Body of pancreas (tissue), 4 donors: ENCODE results near the gene FERMT3. TPM values are rescaled to one million over a fixed set of nuclear protein-coding genes. Genes with fewer than 3 reads are reported as not detected.

Experiments used
- ATAC-seq: fragments of 150-250 bp; one replicate; pipeline ENCODE4 v1.9.1; 2016
- DNase-seq, 4 donors: peaks; one replicate each; pipeline ENCODE4 v3.0.0-alpha.2; 2019
- H3K27ac ChIP-seq, 4 donors: fragments of 200-600 bp; sonication (generic); 1 replicate in 3 of 4; 2 replicates in 1 of 4; pipeline versions ENCODE4 v1.5.1 to v1.6.1; 2016 to 2019; ENCODE audit warnings: mild to moderate bottlenecking in 1 of 4, mixed read lengths in 1 of 4, moderate library complexity in 1 of 4
- H3K27me3 ChIP-seq, 2 donors: fragments of 200-600 bp; sonication (generic); one replicate each; pipeline ENCODE4 v1.6.0; 2016; ENCODE audit warnings: mild to moderate bottlenecking in 1 of 2
- H3K36me3 ChIP-seq, 2 donors: fragments of 200-600 bp; sonication (generic); replicated peaks in 1 of 2; 2 replicates each; pipeline ENCODE4 v1.5.1; 2016; ENCODE audit warnings: low read depth in 2 of 2; ENCODE audit not compliant: insufficient read depth in 1 of 2
- H3K4me1 ChIP-seq: fragments of 200-600 bp; sonication (generic); one replicate; pipeline ENCODE4 v1.6.0; 2016
- H3K4me3 ChIP-seq, 2 donors: fragments of 200-600 bp; sonication (generic); 1 replicate in 1 of 2; 2 replicates in 1 of 2; pipeline ENCODE4 v1.5.1; 2016 to 2019
- H3K9me3 ChIP-seq, 3 donors: fragments of 200-600 bp; sonication (generic); 1 replicate in 2 of 3; 2 replicates in 1 of 3; pipeline ENCODE4 v1.5.1; 2016
- POLR2A ChIP-seq, 3 donors: fragments of 450-650 bp; IDR thresholded peaks; one replicate each; pipeline ENCODE4 v1.6.1; 2016; ENCODE audit warnings: antibody characterized with exemption in 3 of 3, mild to moderate bottlenecking in 2 of 3
- WGBS, 2 donors: methylation state at CpG; one replicate each; pipeline ENCODE4 v1.1.5; 2017; 5-methylcytosine and 5-hydroxymethylcytosine counted together
- intact Hi-C: fragments of 100-400 bp; cut with DNase I; formaldehyde crosslinking; loops from one replicate; pipeline ENCODE4 v1.15.1; 2023
- total RNA-seq, 2 donors: library from RNA; depleted of rRNA; stranded (reverse); fragments of >200 nt; gene quantifications; one replicate each; pipeline ENCODE4 v1.1.0, GENCODE V29; 2016
- TF ChIP-seq, protein P1 (sequence below), 7 experiments: fragments of 450-650 bp in 4 of 7; fragments of 200-600 bp in 3 of 7; sonication (generic) in 3 of 7; IDR thresholded peaks; one replicate each; pipeline ENCODE4 v1.5.1; 2016 to 2019; ENCODE audit warnings: antibody characterized with exemption in 7 of 7

Gene FERMT3
- total RNA-seq, 2 donors from 2014 or later: 8.6 to 9.1 TPM

DNA sequence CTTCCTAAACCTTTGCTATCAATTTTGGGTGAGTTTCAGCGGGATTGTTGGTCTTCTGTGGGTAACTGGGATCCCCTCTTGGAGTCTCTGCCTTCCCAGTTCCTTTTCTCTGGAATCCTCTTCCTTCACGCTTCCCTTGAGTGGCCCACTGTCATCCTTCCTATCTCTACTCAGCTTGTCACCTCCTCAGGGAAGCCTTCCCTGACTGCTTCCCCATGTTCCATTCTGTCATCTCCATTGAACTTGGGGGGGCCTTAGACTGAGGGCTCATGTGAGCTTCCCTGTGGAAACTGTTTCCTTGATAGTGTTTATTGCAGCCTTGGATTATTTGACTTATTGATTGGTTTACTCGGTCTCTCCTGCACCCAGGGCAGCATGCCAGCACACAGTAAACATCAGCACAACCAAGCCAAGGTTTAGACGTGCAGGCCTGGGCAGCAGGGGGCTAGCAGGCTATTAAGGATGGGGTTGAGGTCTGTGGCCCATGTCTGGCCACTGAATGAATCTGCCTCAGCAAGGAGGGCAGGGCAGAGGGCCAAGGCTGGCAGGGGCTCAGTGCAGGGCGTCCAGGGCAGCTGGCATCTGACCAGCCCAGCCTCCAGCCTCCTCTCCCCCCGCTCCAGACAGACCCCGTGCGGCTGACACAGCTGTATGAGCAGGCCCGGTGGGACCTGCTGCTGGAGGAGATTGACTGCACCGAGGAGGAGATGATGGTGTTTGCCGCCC is 12.3 kb downstream of the FERMT3 start:
- H3K4me3 ChIP-seq: no peak overlapping the region
- intact Hi-C loops: no loop called here
- H3K27ac ChIP-seq: peak overlapping the region in 3 of 4 donors; percentile 42 to 61 (median 55)
- no peaks in the 10 kb centered on the region for H3K9me3 ChIP-seq
- H3K4me1 ChIP-seq: peaks cover 28% of the 10 kb centered on the region
- DNase-seq (peak; percentile 81 to 92 (median 88)), ATAC-seq (peak; percentile 81)
- WGBS, 2 donors: 31 to 33% methylated on average over 9 to 11 of the region's 11 CpGs
- no peaks in the 10 kb centered on the region for H3K27me3 ChIP-seq
- H3K36me3 ChIP-seq: no peaks in the 10 kb centered on the region
- TF ChIP-seq, protein P1, sequence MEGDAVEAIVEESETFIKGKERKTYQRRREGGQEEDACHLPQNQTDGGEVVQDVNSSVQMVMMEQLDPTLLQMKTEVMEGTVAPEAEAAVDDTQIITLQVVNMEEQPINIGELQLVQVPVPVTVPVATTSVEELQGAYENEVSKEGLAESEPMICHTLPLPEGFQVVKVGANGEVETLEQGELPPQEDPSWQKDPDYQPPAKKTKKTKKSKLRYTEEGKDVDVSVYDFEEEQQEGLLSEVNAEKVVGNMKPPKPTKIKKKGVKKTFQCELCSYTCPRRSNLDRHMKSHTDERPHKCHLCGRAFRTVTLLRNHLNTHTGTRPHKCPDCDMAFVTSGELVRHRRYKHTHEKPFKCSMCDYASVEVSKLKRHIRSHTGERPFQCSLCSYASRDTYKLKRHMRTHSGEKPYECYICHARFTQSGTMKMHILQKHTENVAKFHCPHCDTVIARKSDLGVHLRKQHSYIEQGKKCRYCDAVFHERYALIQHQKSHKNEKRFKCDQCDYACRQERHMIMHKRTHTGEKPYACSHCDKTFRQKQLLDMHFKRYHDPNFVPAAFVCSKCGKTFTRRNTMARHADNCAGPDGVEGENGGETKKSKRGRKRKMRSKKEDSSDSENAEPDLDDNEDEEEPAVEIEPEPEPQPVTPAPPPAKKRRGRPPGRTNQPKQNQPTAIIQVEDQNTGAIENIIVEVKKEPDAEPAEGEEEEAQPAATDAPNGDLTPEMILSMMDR (IDR thresholded peaks at IDR 0.05): no peak

DNA sequence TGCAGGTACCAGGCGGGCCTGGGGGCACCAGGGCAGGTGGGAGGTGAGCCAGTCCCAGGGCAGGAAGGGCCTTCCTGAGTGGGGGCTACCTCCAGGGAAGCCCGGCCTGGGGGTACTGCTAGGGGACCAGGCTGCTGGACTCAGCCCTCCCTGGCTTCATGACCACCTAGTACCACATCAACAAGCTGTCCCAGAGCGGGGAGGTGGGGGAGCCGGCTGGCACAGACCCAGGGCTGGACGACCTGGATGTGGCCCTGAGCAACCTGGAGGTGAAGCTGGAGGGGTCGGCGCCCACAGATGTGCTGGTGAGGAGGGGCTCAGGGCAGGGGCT is 12.8 kb downstream of the FERMT3 start:
- no peak overlapping the region for H3K4me3 ChIP-seq
- DNase-seq (no peak), ATAC-seq (no peak)
- WGBS, 2 donors: 44 to 93% methylated on average over 3 to 5 of the region's 7 CpGs
- H3K36me3 ChIP-seq: no peaks in the 10 kb centered on the region
- intact Hi-C loops: no loop called here
- H3K9me3 ChIP-seq: no peaks in the 10 kb centered on the region
- peak overlapping the region in 3 of 4 donors; percentile 42 to 61 (median 55) for H3K27ac ChIP-seq
- peaks cover 28% of the 10 kb centered on the region for H3K4me1 ChIP-seq
- no peak for TF ChIP-seq POLR2A (IDR thresholded peaks at IDR 0.05)
- TF ChIP-seq, protein P1 (IDR thresholded peaks at IDR 0.05): no peak
- H3K27me3 ChIP-seq: no peaks in the 10 kb centered on the region

DNA sequence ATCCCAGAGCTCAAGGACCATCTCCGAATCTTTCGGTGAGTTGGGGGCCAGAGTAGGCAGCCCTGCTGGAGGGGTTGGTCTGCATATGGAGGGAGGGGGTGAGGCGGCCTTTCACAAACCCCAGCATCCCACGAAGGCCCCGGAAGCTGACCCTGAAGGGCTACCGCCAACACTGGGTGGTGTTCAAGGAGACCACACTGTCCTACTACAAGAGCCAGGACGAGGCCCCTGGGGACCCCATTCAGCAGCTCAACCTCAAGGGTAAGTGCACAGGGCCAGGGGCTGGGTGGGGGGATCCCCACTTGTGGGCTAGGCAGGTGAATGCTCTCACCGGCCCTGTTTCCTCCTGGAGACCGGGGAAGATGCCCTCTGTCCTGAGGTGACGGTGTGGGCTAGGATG is 13.2 kb downstream of the FERMT3 start:
- TF ChIP-seq, protein P1 (IDR thresholded peaks at IDR 0.05): no peak
- ATAC-seq (no peak), DNase-seq (no peak)
- WGBS, 2 donors: 80 to 86% methylated on average over 2 to 10 of the region's 10 CpGs
- Histone ChIP-seq H3K4me3 (no peak overlapping the region), H3K9me3 (no peaks in the 10 kb centered on the region), H3K27ac (no peak overlapping the region), H3K4me1 (peaks cover 31% of the 10 kb centered on the region), H3K36me3 (no peaks in the 10 kb centered on the region), H3K27me3 (no peaks in the 10 kb centered on the region)
- intact Hi-C loops: no loop called here

DNA sequence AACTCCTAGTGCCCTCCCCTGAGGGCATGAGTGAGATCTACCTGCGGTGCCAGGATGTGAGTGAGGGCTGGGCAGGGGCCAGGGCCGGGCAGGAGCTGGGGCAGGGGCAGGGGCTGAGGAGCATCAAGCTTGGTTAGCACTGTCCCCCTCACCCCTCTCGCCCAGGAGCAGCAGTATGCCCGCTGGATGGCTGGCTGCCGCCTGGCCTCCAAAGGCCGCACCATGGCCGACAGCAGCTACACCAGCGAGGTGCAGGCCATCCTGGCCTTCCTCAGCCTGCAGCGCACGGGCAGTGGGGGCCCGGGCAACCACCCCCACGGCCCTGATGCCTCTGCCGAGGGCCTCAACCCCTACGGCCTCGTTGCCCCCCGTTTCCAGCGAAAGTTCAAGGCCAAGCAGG is 13.8 kb downstream of the FERMT3 start:
- no peak for ATAC-seq
- TF ChIP-seq, protein P1 (IDR thresholded peaks at IDR 0.05): no peak
- Histone ChIP-seq H3K4me1 (peaks cover 36% of the 10 kb centered on the region), H3K9me3 (no peaks in the 10 kb centered on the region), H3K27ac (no peak overlapping the region), H3K4me3 (no peak overlapping the region), H3K27me3 (no peaks in the 10 kb centered on the region), H3K36me3 (no peaks in the 10 kb centered on the region)
- 89% methylated on average over 17 of the region's 17 CpGs; no CpG with 5 or more reads in 1 of the 2 donors for WGBS, 2 donors
- intact Hi-C loops: no loop called here
- DNase-seq: no peak

DNA sequence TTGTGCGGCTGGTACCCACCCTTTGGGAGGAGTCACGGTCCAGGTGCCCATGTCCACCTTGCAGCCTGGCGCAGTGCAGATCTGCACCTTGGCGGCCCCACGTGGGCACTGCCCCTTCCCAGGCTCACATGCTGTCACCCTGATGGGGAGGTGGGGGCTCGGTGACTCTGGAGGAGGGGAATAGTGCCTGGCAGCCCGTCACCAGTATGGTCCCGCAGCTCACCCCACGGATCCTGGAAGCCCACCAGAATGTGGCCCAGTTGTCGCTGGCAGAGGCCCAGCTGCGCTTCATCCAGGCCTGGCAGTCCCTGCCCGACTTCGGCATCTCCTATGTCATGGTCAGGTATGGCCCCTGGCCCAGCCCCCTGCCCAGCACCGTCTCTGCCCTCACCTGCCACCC is 14.3 kb downstream of the FERMT3 start:
- WGBS, 2 donors: 87 to 100% methylated on average over 1 to 12 of the region's 14 CpGs
- no peak for DNase-seq
- intact Hi-C loops: no loop called here

More for the DNA sequence above, 14.3 kb downstream of the FERMT3 start:
- Histone ChIP-seq H3K4me1 (peaks cover 40% of the 10 kb centered on the region), H3K36me3 (no peaks in the 10 kb centered on the region), H3K4me3 (no peak overlapping the region), H3K27me3 (no peaks in the 10 kb centered on the region), H3K27ac (no peak overlapping the region), H3K9me3 (no peaks in the 10 kb centered on the region)
- no peak for ATAC-seq
- TF ChIP-seq, protein P1 (IDR thresholded peaks at IDR 0.05): no peak
- no peak for TF ChIP-seq POLR2A (IDR thresholded peaks at IDR 0.05)
